SKM-1 treated with dmso at 0.1 percent for 144 hours (cell line): ENCODE measurements around the gene GNL1.
"Not testable (repeated sequence)": the region's sequence is repeated elsewhere in the genome, so short reads cannot be mapped to it uniquely, and the experiment has no call there.

Source experiments
- DNase-seq: peaks from one replicate; lab custom pipeline; 2025; ENCODE audit not compliant: unreplicated experiment; lab: John Stamatoyannopoulos, UW

GNL1 gene

GRCh38 chr6:30497714-30498113, 58.6 kb downstream of the GNL1 start:
- no peak for DNase-seq

GRCh38 chr6:30497261-30497599, 59.1 kb downstream of the GNL1 start:
- not testable (repeated sequence) for DNase-seq

GRCh38 chr6:30495993-30496392, 60.3 kb downstream of the GNL1 start:
- DNase-seq, result no peak

GRCh38 chr6:30495060-30495459, 61.2 kb downstream of the GNL1 start:
- not testable (repeated sequence) for DNase-seq

GRCh38 chr6:30494291-30494861, 61.9 kb downstream of the GNL1 start:
- DNase-seq, result no peak

GRCh38 chr6:30493643-30494250, 62.5 kb downstream of the GNL1 start:
- DNase-seq, result no peak

GRCh38 chr6:30491991-30492952, 64.0 kb downstream of the GNL1 start:
- DNase-seq, result no peak
